ENCODE measurements around the gene BTG2.

- TF ChIP-seq CTCF (IDR thresholded peaks at IDR 0.05) (no peak), POLR2A (IDR thresholded peaks at IDR 0.05) (no peak)
Measured at GRCh38 chr1:203336097-203336496, 30.8 kb downstream of the BTG2 start.
